ENCODE results near the gene MFN1. TPM values are rescaled to one million over a fixed set of nuclear protein-coding genes. Genes with fewer than 3 reads are reported as not detected.

The MFN1 gene
- 74.2 TPM for total RNA-seq
- long read RNA-seq, full-length matches to known transcripts: 40 of 73 reads
- long read RNA-seq, partial matches to known transcripts: 23 of 73 reads
- long read RNA-seq, other reads (novel, unspliced or antisense): 10 of 73 reads

DNA sequence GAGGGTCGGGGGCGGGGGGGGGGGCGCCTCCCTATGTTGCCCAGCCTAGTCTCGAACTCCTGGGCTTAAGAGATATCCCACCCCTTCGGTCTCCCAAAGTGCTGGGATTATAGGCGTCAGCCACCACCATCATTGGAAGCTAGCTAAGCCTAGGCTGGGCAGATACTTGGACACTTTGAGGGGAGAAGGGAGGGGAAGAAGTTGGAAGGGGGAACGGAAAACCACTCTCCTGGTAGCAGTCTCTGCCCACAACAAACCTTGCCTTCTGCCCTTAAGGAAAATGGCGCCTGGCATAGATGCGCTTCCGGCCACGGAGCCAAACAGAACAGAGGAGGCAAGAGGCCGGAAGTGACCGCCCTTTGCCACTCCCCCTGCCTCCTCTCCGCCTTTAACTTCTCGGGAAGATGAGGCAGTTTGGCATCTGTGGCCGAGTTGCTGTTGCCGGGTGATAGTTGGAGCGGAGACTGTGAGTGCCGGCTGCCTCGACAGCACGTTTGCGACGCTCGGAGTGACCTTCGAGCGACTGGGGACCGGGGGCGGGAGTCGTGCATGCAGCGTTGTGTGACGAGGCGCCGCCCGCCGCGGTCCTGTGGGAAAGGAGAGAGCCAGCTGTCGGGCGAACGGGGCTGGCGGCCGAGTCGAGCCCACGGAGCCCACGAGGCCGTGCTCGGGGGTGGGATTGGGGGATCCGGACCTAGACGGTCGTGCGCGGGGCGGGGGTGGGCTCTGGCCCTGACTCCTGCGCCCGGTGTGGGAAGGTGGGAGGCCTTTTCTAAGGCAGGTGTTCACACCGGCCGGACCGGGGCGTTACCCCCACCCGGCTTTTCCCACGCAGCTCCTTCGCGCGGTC lies at the start of gene MFN1:
Gene MFN1 (plus strand): TSS at position 365 of the 850 bp plus-strand sequence. CDS start 1,143 bp downstream, outside the sequence.
- intact Hi-C loops (cut with micrococcal nuclease): no loop called here
- peak within 1 kb of the TSS; percentile 89 for H3K4me3 ChIP-seq
- DNase-seq: peak; percentile 94
- H3K4me1 ChIP-seq: peaks cover 31% of the 10 kb centered on the region
- no peaks in the 10 kb centered on the region for H3K9me3 ChIP-seq (replicated peaks)
- H3K27ac ChIP-seq (replicated peaks): peak within 1 kb of the TSS; percentile 93
- no peaks in the 10 kb centered on the region for H3K27me3 ChIP-seq (ENCODE audit: low read depth)
- peaks cover 32% of the 10 kb centered on the region for H3K36me3 ChIP-seq
- TF ChIP-seq, protein P1, sequence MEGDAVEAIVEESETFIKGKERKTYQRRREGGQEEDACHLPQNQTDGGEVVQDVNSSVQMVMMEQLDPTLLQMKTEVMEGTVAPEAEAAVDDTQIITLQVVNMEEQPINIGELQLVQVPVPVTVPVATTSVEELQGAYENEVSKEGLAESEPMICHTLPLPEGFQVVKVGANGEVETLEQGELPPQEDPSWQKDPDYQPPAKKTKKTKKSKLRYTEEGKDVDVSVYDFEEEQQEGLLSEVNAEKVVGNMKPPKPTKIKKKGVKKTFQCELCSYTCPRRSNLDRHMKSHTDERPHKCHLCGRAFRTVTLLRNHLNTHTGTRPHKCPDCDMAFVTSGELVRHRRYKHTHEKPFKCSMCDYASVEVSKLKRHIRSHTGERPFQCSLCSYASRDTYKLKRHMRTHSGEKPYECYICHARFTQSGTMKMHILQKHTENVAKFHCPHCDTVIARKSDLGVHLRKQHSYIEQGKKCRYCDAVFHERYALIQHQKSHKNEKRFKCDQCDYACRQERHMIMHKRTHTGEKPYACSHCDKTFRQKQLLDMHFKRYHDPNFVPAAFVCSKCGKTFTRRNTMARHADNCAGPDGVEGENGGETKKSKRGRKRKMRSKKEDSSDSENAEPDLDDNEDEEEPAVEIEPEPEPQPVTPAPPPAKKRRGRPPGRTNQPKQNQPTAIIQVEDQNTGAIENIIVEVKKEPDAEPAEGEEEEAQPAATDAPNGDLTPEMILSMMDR (IDR thresholded peaks at IDR 0.05; ENCODE audit: borderline replicate concordance): no peak

DNA sequence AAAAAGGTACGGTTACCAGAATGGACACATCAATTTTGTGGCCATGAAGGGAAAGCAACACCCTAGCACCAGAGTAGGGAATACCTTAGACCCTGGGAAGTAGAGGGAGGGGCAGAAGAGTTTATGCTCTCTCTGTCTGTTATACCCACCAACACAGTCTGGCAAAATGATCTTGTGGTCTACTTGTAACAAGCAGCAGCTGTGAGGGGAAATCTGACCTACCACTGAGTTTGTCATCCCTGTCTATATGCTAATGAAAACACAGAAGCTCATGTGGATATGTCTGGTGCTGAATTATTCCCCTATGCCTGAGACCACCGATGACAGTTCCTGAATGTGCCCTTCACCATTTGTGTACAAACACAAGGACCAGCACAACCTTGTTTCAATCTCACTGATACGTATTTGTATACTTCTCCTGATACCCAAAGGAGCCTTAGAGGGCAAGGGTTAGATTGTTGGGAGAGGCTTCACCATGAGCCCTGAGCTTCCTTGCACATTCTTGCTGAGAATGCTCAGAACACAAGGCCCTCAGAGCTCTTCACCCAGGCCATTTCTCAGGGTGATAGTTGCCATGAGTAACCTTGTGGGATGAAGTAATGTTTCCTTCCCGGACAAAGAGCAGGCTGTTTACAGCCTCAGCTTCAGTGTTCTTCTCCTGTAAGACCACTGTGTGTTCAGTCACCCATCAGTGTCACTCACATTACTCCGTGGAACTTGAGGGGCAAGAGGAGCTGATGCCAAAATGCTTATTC lies 49.4 kb upstream of the MFN1 start:
- H3K27me3 ChIP-seq (ENCODE audit: low read depth): no peaks in the 10 kb centered on the region
- peaks cover 10% of the 10 kb centered on the region for H3K9me3 ChIP-seq (replicated peaks)
- DNase-seq: no peak
- TF ChIP-seq, protein P1 (IDR thresholded peaks at IDR 0.05; ENCODE audit: borderline replicate concordance): no peak
- no peak overlapping the region for H3K27ac ChIP-seq (replicated peaks)
- no peak overlapping the region for H3K4me3 ChIP-seq
- H3K36me3 ChIP-seq: no peaks in the 10 kb centered on the region
- intact Hi-C loops (cut with micrococcal nuclease): no loop called here
- H3K4me1 ChIP-seq: no peaks in the 10 kb centered on the region

DNA sequence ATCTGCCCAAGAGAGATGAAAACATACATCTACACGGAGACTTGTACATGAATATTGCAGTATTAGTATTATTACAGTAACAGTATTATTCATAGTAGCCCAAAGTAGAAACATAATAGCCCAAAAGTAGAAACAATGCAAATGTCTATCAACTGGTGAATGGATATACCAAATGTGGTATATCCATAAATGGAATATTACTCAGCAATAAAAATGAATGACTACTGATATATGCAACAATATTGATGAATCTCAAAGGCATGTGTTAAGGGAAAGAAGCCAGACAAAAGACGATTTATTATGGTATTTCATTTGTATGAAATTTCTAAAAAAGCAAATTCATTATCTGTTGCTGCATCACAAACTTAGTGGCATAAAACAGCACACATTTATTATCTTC lies 48.2 kb upstream of the MFN1 start:
- H3K4me1 ChIP-seq: no peaks in the 10 kb centered on the region
- no peak overlapping the region for H3K27ac ChIP-seq (replicated peaks)
- no peak overlapping the region for H3K4me3 ChIP-seq
- TF ChIP-seq, protein P1 (IDR thresholded peaks at IDR 0.05; ENCODE audit: borderline replicate concordance): no peak
- H3K27me3 ChIP-seq (ENCODE audit: low read depth): no peaks in the 10 kb centered on the region
- H3K9me3 ChIP-seq (replicated peaks): peaks cover 10% of the 10 kb centered on the region
- DNase-seq: no peak
- H3K36me3 ChIP-seq: no peaks in the 10 kb centered on the region
- intact Hi-C loops (cut with micrococcal nuclease): no loop called here

DNA sequence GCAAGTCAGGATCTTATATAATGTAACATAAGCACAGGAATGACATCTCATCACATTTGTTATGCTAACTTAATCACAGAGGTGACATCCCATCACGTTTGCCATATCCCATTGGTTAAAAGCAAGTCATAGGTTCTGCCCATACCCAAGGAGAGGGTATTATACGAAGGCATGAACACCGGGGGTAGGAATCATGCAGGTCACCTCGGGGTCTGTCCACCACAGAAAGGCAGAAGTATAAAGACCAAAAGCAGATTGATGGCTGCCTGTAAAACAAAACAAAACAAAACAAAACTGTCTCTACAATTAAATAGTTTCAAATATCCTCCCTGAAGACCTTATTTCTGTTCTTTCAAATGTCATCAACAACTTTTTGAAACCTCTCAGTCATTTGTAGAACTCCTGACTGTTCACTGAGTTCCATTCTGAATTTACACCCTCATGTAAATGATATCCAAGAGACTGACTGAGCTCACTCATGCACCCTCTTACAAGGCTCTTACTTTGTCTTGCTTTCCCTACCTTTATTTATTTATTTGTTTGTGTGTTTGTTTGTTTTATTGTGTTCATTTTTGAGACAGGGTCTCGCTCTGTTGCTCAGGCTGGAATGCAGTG lies 47.4 kb upstream of the MFN1 start:
- Histone ChIP-seq H3K36me3 (no peaks in the 10 kb centered on the region), H3K27me3 (ENCODE audit: low read depth) (no peaks in the 10 kb centered on the region), H3K27ac (replicated peaks) (no peak overlapping the region), H3K4me3 (no peak overlapping the region), H3K9me3 (replicated peaks) (peaks cover 10% of the 10 kb centered on the region), H3K4me1 (no peaks in the 10 kb centered on the region)
- intact Hi-C loops (cut with micrococcal nuclease): no loop called here
- TF ChIP-seq, protein P1 (IDR thresholded peaks at IDR 0.05; ENCODE audit: borderline replicate concordance): no peak
- DNase-seq: no peak

DNA sequence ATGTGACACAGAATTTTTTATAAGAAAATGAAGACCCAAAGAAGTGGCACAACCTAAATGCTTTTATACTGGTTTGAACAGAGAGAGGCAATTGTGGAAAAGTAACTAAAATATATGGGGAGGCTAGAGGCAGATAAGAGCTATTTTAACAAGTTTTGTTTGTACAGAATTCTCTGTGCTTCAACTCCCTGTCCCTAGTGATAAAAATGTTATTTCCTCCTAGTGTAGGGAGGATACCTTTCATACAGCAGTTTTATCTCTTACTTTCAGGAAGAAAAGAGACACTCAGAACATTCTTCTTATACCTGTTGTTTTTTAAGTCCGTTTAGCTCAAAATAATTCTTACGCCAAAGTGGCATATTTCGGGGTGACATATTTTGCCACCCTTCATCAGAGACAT lies 45.9 kb upstream of the MFN1 start:
- Histone ChIP-seq H3K36me3 (no peaks in the 10 kb centered on the region), H3K4me1 (no peaks in the 10 kb centered on the region), H3K4me3 (no peak overlapping the region), H3K27ac (replicated peaks) (no peak overlapping the region), H3K9me3 (replicated peaks) (peaks cover 10% of the 10 kb centered on the region), H3K27me3 (ENCODE audit: low read depth) (no peaks in the 10 kb centered on the region)
- no peak for DNase-seq
- TF ChIP-seq, protein P1 (IDR thresholded peaks at IDR 0.05; ENCODE audit: borderline replicate concordance): no peak
- intact Hi-C loops (cut with micrococcal nuclease): no loop called here

Data from left ventricle myocardium inferior (tissue), 1 donor.